K562 (cell line): ENCODE data around the gene SSTR5. TPM values are rescaled to one million over a fixed set of nuclear protein-coding genes. Genes with fewer than 3 reads are reported as not detected.

Experiments used
- ATAC-seq: fragments of 200-7000 bp; cut with Tn5 transposase; 3 replicates; pipeline ENCODE4 v1.9.1; 2020; ENCODE audit warnings: moderate library complexity
- BruUV-seq: library from RNA; stranded (reverse); fragments of 400-500 nt; replicated peaks from 2 replicates; lab custom pipeline; 2021; lab: Mats Ljungman, UMichigan
- CTCF ChIA-PET: fragments of 300-600 bp; formaldehyde crosslinking; extraction: SDS; loops from one replicate; lab custom pipeline; 2021; ENCODE audit warnings: low intra/inter-chr PET ratio; lab: Yijun Ruan, JAX
- POLR2A ChIA-PET: fragments of 300-600, 350-650 bp; sonication (Branson Sonifier 250); formaldehyde crosslinking; extraction: SDS; loops from one replicate; lab custom pipeline; 2021; ENCODE audit warnings: antibody characterized with exemption, inconsistent platforms; lab: Yijun Ruan, JAX
- DNase-seq, 4 experiments: peaks; one replicate each; pipeline versions ENCODE4 v3.0.0 to v3.0.0-alpha.2; 2011 to 2018; ENCODE audit warnings: low spot score in 3 of 4, mixed read lengths in 3 of 4; ENCODE audit errors: extremely low read depth in 1 of 4
- FAIRE-seq: peaks from 2 replicates; lab custom pipeline; 2011; peaks lifted over from hg19 to GRCh38; lab: Jason Lieb, UNC
- H2AFZ ChIP-seq: 2 replicates; pipeline ENCODE4 v1.6.0; 2011; ENCODE audit warnings: low read depth, low read length, control low read depth, inconsistent platforms
- H3K27ac ChIP-seq: fragments of 200-600 bp; 3 replicates; pipeline ENCODE4 v1.8.0; 2011; ENCODE audit warnings: low read depth, mild to moderate bottlenecking, control low read depth, inconsistent platforms, low read length, moderate library complexity, mixed read lengths; ENCODE audit errors: extremely low read depth
- H3K27me3 ChIP-seq, 2 experiments: fragments of 300-600 bp in 1 of 2; 2 replicates in 1 of 2; 3 replicates in 1 of 2; pipeline versions ENCODE4 v1.6.0 to v1.8.0; 2011; ENCODE audit warnings: inconsistent platforms in 2 of 2, low read length in 2 of 2, mild to moderate bottlenecking in 1 of 2, mixed read lengths in 1 of 2, moderate library complexity in 1 of 2; ENCODE audit not compliant: control insufficient read depth in 2 of 2, insufficient read depth in 2 of 2
- H3K36me3 ChIP-seq: fragments of 300-600 bp; 3 replicates; pipeline ENCODE4 v1.8.0; 2011; ENCODE audit warnings: mild to moderate bottlenecking, low read length, inconsistent platforms; ENCODE audit not compliant: control insufficient read depth, insufficient read depth
- H3K4me1 ChIP-seq, 2 experiments: fragments of 200-600 bp in 1 of 2; replicated peaks in 1 of 2; 2 replicates in 1 of 2; 3 replicates in 1 of 2; pipeline versions ENCODE4 v1.5.1 to v1.8.0; 2011; ENCODE audit warnings: inconsistent platforms in 2 of 2, low read length in 2 of 2, mild to moderate bottlenecking in 1 of 2, mixed read lengths in 1 of 2, moderate library complexity in 1 of 2; ENCODE audit not compliant: control insufficient read depth in 2 of 2, insufficient read depth in 2 of 2
- H3K4me2 ChIP-seq: 2 replicates; pipeline ENCODE4 v1.6.1; 2011; ENCODE audit warnings: low read length, control low read depth, inconsistent platforms, mixed read lengths; ENCODE audit not compliant: insufficient read depth
- H3K4me3 ChIP-seq: fragments of 200-600 bp; sonication (generic), shearing (Covaris generic); 2 replicates; pipeline ENCODE4 v1.5.1; 2016; ENCODE audit warnings: control low read depth, inconsistent platforms
- H3K79me2 ChIP-seq: fragments of 200-600 bp; 3 replicates; pipeline ENCODE4 v1.8.0; 2011; ENCODE audit warnings: low read length, inconsistent platforms; ENCODE audit not compliant: control insufficient read depth, insufficient read depth
- H3K9ac ChIP-seq, 2 experiments: 2 replicates each; pipeline versions ENCODE4 v1.6.0 to v1.6.1; 2011; ENCODE audit warnings: low read depth in 2 of 2, low read length in 2 of 2, control low read depth in 1 of 2, inconsistent platforms in 1 of 2, mild to moderate bottlenecking in 1 of 2, mixed read lengths in 1 of 2; ENCODE audit not compliant: insufficient read depth in 1 of 2
- H3K9me1 ChIP-seq: one replicate; pipeline ENCODE4 v1.6.0; 2011; ENCODE audit warnings: inconsistent platforms, mild to moderate bottlenecking, low read length, moderate library complexity; ENCODE audit not compliant: control insufficient read depth, insufficient read depth
- H3K9me3 ChIP-seq: replicated peaks from 2 replicates; pipeline ENCODE4 v1.5.1; 2011; ENCODE audit warnings: low read depth, low read length, inconsistent platforms; ENCODE audit not compliant: control insufficient read depth, insufficient read depth
- H4K20me1 ChIP-seq: replicated peaks from 2 replicates; pipeline ENCODE4 v1.6.1; 2011; ENCODE audit warnings: low read length, inconsistent platforms, mixed read lengths; ENCODE audit not compliant: control insufficient read depth, insufficient read depth
- CREBBP ChIP-seq: IDR thresholded peaks from one replicate; pipeline ENCODE4 v1.6.1; 2012; ENCODE audit warnings: low read depth, mild to moderate bottlenecking, control low read depth, inconsistent platforms, low read length
- ERF ChIP-seq: fragments of 450-650 bp; formaldehyde crosslinking; IDR thresholded peaks from 2 replicates; pipeline ENCODE4 v1.4.0; 2020; ENCODE audit warnings: mild to moderate bottlenecking, mixed read lengths
- MYC ChIP-seq, 2 experiments: fragments of 250-450 bp in 1 of 2; sonication (Bioruptor Pico) in 1 of 2; IDR thresholded peaks; 2 replicates each; pipeline versions ENCODE4 v1.5.1 to v1.6.1; 2012 to 2021; ENCODE audit warnings: low read depth in 2 of 2, borderline replicate concordance in 1 of 2, improper control_type of control experiment in 1 of 2, low read length in 1 of 2, mild to moderate bottlenecking in 1 of 2, moderate library complexity in 1 of 2
- NFIC ChIP-seq: fragments of 450-650 bp; IDR thresholded peaks from 2 replicates; pipeline ENCODE4 v1.6.1; 2017; ENCODE audit warnings: mild to moderate bottlenecking, inconsistent platforms
- PHB2 ChIP-seq: fragments of 450-650 bp; IDR thresholded peaks from 2 replicates; pipeline ENCODE4 v1.6.1; 2017; ENCODE audit warnings: low read depth
- SREBF1 ChIP-seq: fragments of 150-350 bp; IDR thresholded peaks from 2 replicates; pipeline ENCODE4 v1.6.1; 2014; ENCODE audit warnings: antibody characterized with exemption, low read depth, low read length, borderline replicate concordance
- ZNF780A ChIP-seq: fragments of 250-450 bp; sonication (Bioruptor Pico); IDR thresholded peaks from 2 replicates; pipeline ENCODE4 v1.5.0; 2021; ENCODE audit warnings: mild to moderate bottlenecking
- WGBS: fragments of 100-300 bp; shearing (Covaris generic); methylation state at CpG from one replicate; pipeline ENCODE4 v1.1.6; 2016; ENCODE audit warnings: low coverage, mixed read lengths; ENCODE audit not compliant: insufficient coverage; ENCODE audit errors: missing lambda C conversion rate; 5-methylcytosine and 5-hydroxymethylcytosine counted together
- in situ Hi-C: fragments of 300-500 bp; cut with MboI; formaldehyde crosslinking; loops from 4 replicates; pipeline ENCODE4 v1.15.0; 2018; ENCODE audit warnings: inconsistent platforms, mixed read lengths
- intact Hi-C: fragments of 100-400 bp; cut with micrococcal nuclease; formaldehyde crosslinking; loops from 2 replicates; pipeline ENCODE4 v1.14.2; 2022
- polyA plus RNA-seq, 8 experiments: library from polyadenylated mRNA; depleted of rRNA in 4 of 8; stranded (reverse) in 5 of 8; unstranded in 3 of 8; fragments of >200 nt; fragmentation: Nextera tagmentation in 2 of 8; fragmentation: Illumina TruSeq in 1 of 8; extraction: Ambion mirVana in 2 of 8; extraction: Trizol in 1 of 8; gene quantifications; 2 replicates each; pipeline versions ENCODE4 v1.2.1 to v1.2.3, GENCODE V29; 2011 to 2014; ENCODE audit warnings: inconsistent platforms in 1 of 8, missing spikeins in 1 of 8
- total RNA-seq, 7 experiments: library from RNA; depleted of rRNA in 6 of 7; stranded (reverse); fragments of >200 nt in 6 of 7; fragmentation: Illumina TruSeq in 2 of 7; extraction: Trizol in 2 of 7; gene quantifications; 2 replicates each; pipeline versions ENCODE4 v1.2.1 to v1.2.3, GENCODE V29; 2011 to 2021; ENCODE audit warnings: low replicate concordance in 1 of 7
- TF ChIP-seq, protein P1 (sequence below): fragments of 450-650 bp; formaldehyde crosslinking; IDR thresholded peaks from 2 replicates; pipeline ENCODE4 v1.4.0; 2020; ENCODE audit warnings: mild to moderate bottlenecking, mixed read lengths
- TF ChIP-seq, protein P2 (sequence below): fragments of 250-450 bp; sonication (Bioruptor Pico); IDR thresholded peaks from 2 replicates; pipeline ENCODE4 v1.4.0; 2020

SSTR5 gene
- total and polyA plus RNA-seq, 9 of the 15 experiments (the other 6 are each of a cell fraction or from before 2014, with no cell fraction given): not detected

DNA sequence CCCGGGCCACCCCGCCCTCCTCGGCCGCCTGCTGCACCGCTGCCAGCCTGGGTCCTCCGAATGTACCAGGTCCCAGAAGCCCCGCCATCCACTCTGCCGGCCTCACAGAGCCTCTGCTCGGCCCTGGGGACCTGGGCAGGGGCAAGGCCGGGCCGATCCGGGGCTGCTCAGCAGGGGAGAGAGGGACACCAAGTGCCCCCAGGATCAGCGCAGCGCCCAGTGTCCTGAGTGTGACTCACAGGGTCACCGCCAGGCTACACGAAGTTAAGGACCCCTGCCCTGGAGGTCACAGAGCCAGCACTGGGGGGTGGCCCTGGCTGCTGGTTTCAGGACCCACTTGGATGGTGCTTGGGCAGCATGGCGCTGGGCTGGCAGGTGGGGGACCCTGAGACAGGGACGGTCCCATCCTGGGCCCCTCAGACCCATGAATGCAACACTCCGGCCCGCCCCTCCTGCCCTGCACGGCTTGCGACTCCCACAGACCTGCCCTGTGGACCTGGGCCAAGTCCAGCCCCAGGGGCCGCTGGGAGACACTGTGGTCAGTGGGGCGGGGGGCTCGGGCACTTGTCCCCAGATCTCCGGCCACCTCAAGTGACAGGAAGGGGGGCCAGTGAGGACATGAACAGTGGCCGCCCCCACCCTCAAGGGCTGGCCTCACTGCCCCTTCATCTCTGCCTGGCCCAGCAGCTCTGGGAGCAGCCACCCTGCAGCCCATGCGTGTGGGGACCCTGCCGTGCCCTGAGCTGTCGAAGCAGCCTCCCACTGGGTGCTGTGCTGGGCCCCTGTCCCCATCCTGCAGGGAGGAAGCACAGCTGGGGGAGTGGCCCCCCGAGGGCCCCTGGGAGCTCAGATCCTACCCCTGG, 23.2 kb upstream of the SSTR5 start:
- DNase-seq: no peak
- Histone ChIP-seq H3K9me1 (no peaks in the 10 kb centered on the region), H3K36me3 (no peaks in the 10 kb centered on the region), H3K4me3 (no peak overlapping the region), H4K20me1 (no peaks in the 10 kb centered on the region), H3K79me2 (no peaks in the 10 kb centered on the region), H3K4me1 (peaks cover 0 to 67% of the 10 kb centered on the region in 2 experiments; a peak in 2 of 5 replicates), H3K9me3 (no peaks in the 10 kb centered on the region), H2AFZ (no peak overlapping the region), H3K9ac (no peak overlapping the region), H3K4me2 (no peak overlapping the region), H3K27ac (no peak overlapping the region), H3K27me3 (peaks cover 12 to 54% of the 10 kb centered on the region in 2 experiments; a peak in 3 of 5 replicates)
- no peak for TF ChIP-seq PHB2
- TF ChIP-seq SREBF1: no peak
- 0 out of 2 replicates have a peak, but pooled peaks have one; percentile 14 for TF ChIP-seq NFIC
- POLR2A ChIA-PET: interaction anchor here (0.5 to 1.1 kb wide), 2 partner anchors 20 to 102 kb away, joined by 3 read pairs; no protein-coding TSS in a partner anchor
- no peak for FAIRE-seq
- CTCF ChIA-PET: interaction anchor here (0.7 kb wide), 1 partner anchor 241 kb away, joined by 3 read pairs; no protein-coding TSS in a partner anchor
- ATAC-seq: no peak
- in situ Hi-C loops (loop anchor here (5.0 kb wide), 1 partner anchor 237 kb away; no protein-coding TSS in a partner anchor), intact Hi-C loops (no loop called here)
- WGBS: 6% methylated on average over 25 of the region's 31 CpGs
- BruUV-seq: no TSS peak

DNA sequence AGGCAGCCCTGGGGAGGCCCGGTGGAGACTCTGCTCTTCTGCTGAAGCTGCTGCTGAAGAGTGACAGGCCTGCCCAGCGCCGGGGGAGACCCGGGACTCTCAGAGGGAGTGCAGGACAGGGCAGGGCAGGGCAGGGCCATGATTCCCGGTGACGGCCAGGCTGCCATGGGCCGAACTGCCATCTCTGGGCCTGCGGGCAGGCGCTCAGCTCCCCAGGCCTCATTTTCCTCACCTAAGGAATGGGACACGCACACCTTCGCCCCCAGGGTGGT, 22.6 kb upstream of the SSTR5 start:
- H4K20me1 ChIP-seq: no peaks in the 10 kb centered on the region
- no peak overlapping the region for H3K4me2 ChIP-seq
- H3K9me1 ChIP-seq: no peaks in the 10 kb centered on the region
- H3K9me3 ChIP-seq: no peaks in the 10 kb centered on the region
- 4% methylated on average over 8 of the region's 11 CpGs for WGBS
- no TSS peak for BruUV-seq
- H3K27me3 ChIP-seq: peaks cover 12 to 53% of the 10 kb centered on the region in 2 experiments; a peak in 3 of 5 replicates
- H3K4me1 ChIP-seq: peaks cover 0 to 67% of the 10 kb centered on the region in 2 experiments; a peak in 2 of 5 replicates
- ChIA-PET POLR2A (interaction anchor here (0.5 to 1.1 kb wide), 2 partner anchors 19 to 101 kb away, joined by 3 read pairs; no protein-coding TSS in a partner anchor), CTCF (no interaction called here)
- no peak overlapping the region for H2AFZ ChIP-seq
- no peaks in the 10 kb centered on the region for H3K36me3 ChIP-seq
- FAIRE-seq: no peak
- intact Hi-C loops (no loop called here), in situ Hi-C loops (loop anchor here (5.0 to 10.0 kb wide), 2 partner anchors 238 to 335 kb away; partner anchors contain the start of gene METRN)
- H3K27ac ChIP-seq: no peak overlapping the region
- no peak overlapping the region for H3K9ac ChIP-seq
- ATAC-seq: no peak
- no peaks in the 10 kb centered on the region for H3K79me2 ChIP-seq
- no peak overlapping the region for H3K4me3 ChIP-seq
- DNase-seq: no peak
- TF ChIP-seq CREBBP (no peak), ZNF780A (CRISPR knock-in tag) (no peak), MYC (IDR thresholded peaks at IDR 0.05; ENCODE audit: low read depth, low read length) (no peak), MYC (CRISPR knock-in tag; IDR thresholded peaks at IDR 0.05; ENCODE audit: borderline replicate concordance, low read depth) (no peak), ERF (no peak)
- TF ChIP-seq, protein P1, sequence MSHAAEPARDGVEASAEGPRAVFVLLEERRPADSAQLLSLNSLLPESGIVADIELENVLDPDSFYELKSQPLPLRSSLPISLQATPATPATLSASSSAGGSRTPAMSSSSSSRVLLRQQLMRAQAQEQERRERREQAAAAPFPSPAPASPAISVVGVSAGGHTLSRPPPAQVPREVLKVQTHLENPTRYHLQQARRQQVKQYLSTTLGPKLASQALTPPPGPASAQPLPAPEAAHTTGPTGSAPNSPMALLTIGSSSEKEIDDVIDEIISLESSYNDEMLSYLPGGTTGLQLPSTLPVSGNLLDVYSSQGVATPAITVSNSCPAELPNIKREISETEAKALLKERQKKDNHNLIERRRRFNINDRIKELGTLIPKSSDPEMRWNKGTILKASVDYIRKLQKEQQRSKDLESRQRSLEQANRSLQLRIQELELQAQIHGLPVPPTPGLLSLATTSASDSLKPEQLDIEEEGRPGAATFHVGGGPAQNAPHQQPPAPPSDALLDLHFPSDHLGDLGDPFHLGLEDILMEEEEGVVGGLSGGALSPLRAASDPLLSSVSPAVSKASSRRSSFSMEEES: no peak
- TF ChIP-seq, protein P2, sequence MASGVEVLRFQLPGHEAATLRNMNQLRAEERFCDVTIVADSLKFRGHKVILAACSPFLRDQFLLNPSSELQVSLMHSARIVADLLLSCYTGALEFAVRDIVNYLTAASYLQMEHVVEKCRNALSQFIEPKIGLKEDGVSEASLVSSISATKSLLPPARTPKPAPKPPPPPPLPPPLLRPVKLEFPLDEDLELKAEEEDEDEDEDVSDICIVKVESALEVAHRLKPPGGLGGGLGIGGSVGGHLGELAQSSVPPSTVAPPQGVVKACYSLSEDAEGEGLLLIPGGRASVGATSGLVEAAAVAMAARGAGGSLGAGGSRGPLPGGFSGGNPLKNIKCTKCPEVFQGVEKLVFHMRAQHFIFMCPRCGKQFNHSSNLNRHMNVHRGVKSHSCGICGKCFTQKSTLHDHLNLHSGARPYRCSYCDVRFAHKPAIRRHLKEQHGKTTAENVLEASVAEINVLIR: no peak
